Subcutaneous abdominal adipose tissue (tissue), 5 donors: ENCODE data around the gene CD99L2.

ENCODE experiments used
- H3K27ac ChIP-seq: one replicate; pipeline ENCODE4 v1.7.0; 2013; ENCODE audit warnings: low read depth, mild to moderate bottlenecking, inconsistent platforms, low read length, moderate library complexity
- H3K27me3 ChIP-seq, 5 donors: one replicate each; pipeline ENCODE4 v1.7.0; 2013; ENCODE audit warnings: low read length in 5 of 5, inconsistent platforms in 1 of 5; ENCODE audit not compliant: control insufficient read depth in 5 of 5, insufficient read depth in 4 of 5
- H3K36me3 ChIP-seq, 5 donors: one replicate each; pipeline ENCODE4 v1.7.0; 2013; ENCODE audit warnings: low read length in 5 of 5; ENCODE audit not compliant: control insufficient read depth in 5 of 5, insufficient read depth in 5 of 5
- H3K4me1 ChIP-seq, 5 donors: one replicate each; pipeline ENCODE4 v1.7.0; 2013; ENCODE audit warnings: low read length in 5 of 5, mild to moderate bottlenecking in 3 of 5, moderate library complexity in 1 of 5; ENCODE audit not compliant: control insufficient read depth in 5 of 5, insufficient read depth in 5 of 5
- H3K4me3 ChIP-seq, 5 donors: one replicate each; pipeline ENCODE4 v1.7.0; 2013; ENCODE audit warnings: low read length in 5 of 5, low read depth in 1 of 5
- H3K9ac ChIP-seq, 5 donors: one replicate each; pipeline ENCODE4 v1.7.0; 2013; ENCODE audit warnings: low read length in 5 of 5, mild to moderate bottlenecking in 4 of 5, moderate library complexity in 3 of 5
- H3K9me3 ChIP-seq, 5 donors: one replicate each; pipeline ENCODE4 v1.7.0; 2013; ENCODE audit warnings: low read length in 5 of 5; ENCODE audit not compliant: control insufficient read depth in 5 of 5
- donor health status: healthy.
- donor health status: healthy.
- donor health status: healthy.
- donor health status: healthy.
- donor health status: healthy.

The CD99L2 gene

DNA sequence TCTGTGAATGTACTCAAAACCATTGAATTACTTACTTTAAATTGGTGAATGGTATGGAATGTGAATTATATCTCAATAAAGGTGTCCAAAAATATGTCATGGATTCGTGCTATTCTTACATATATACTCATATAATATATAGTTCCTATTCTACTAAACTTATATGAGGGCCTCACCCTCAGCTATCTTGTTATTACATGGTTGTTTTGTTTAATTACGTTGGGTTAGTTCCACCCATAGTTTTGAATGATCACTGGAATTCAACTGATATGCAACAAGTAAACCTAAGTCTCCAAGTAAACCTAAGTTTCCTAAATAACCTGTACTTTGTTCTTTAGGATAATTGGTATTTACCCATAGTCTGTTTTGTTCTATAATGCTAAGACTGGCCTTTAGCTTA, 30.6 kb upstream of the CD99L2 start:
- Histone ChIP-seq H3K4me1 (no peaks in the 10 kb centered on the region), H3K27me3 (peaks cover 0 to 4% (median 0%) of the 10 kb centered on the region in 5 donors), H3K9ac (no peak overlapping the region), H3K36me3 (no peaks in the 10 kb centered on the region), H3K9me3 (peaks cover 0 to 5% (median 0%) of the 10 kb centered on the region in 5 donors), H3K27ac (no peak overlapping the region), H3K4me3 (no peak overlapping the region)

DNA sequence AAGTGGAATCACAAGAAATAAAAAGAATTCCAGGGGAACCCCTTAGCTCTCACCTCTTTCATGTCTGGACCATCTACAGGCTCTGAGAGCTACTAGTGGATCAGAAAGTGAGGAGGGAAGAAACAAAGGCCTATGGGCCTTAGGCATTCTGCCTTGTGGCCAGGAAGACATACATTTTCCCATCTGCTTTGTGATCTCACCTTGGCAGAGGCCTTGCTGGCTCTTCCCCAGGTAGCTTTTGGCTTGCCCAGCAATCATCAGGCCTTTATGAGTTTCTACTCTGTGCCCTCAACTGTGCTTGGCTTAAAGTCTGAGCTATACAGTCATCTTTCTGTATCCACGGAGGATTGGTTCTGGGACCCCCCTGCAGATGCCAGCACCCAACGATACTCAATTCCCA, 28.3 kb upstream of the CD99L2 start:
- H3K9ac ChIP-seq, result no peak overlapping the region
- no peak overlapping the region for H3K27ac ChIP-seq
- H3K4me3 ChIP-seq, result no peak overlapping the region
- no peaks in the 10 kb centered on the region for H3K36me3 ChIP-seq
- peaks cover 0 to 3% (median 0%) of the 10 kb centered on the region in 5 donors for H3K27me3 ChIP-seq
- peaks cover 0 to 10% (median 4%) of the 10 kb centered on the region in 5 donors for H3K9me3 ChIP-seq
- no peaks in the 10 kb centered on the region for H3K4me1 ChIP-seq

DNA sequence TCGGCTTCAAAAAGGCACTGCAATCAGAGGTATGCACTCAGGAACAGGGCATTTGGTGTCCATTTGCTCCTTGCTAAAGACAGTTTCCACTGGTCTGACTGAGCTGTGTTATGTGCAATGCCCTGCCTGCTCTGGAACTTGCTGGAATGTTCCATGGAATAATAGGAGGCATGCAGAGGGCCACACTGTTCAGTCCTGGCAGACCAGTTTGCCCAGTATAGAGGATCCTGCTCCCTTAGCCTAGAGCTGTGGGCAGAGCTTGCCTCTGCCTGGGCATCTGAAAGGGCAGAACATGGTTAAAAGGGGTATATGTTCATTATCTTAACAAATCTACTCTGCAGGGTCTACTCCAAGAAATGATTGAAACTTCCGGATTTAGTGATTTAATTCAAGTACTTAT, 27.8 kb upstream of the CD99L2 start:
- H3K27ac ChIP-seq, result no peak overlapping the region

DNA sequence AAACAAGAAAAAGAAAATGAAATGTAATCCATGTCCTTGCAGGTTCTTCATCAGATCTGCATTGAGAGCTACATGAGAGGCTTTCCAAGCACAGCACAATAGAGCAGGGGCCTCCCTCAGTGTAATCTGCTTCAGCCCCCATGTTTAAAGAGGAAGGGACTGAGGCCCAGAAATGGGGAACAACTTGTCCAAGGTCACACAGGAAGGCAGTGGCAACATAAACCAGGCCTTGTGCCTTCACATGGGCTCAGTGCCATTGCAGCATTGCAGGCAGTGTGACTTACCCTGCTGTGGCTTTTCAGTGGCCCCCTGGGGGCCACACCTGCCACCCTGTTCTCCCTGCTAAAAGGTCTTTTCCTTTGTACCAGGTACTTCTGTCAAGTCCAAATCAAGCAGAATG, 20.9 kb upstream of the CD99L2 start:
- no peaks in the 10 kb centered on the region for H3K4me1 ChIP-seq
- no peak overlapping the region for H3K9ac ChIP-seq
- no peaks in the 10 kb centered on the region for H3K27me3 ChIP-seq

More for the DNA sequence above, 27.8 kb upstream of the CD99L2 start:
- no peak overlapping the region for H3K9ac ChIP-seq
- H3K9me3 ChIP-seq, result peaks cover 0 to 10% (median 4%) of the 10 kb centered on the region in 5 donors
- no peaks in the 10 kb centered on the region for H3K36me3 ChIP-seq
- H3K4me1 ChIP-seq, result no peaks in the 10 kb centered on the region
- H3K27me3 ChIP-seq, result peaks cover 0 to 3% (median 0%) of the 10 kb centered on the region in 5 donors
- H3K4me3 ChIP-seq, result no peak overlapping the region

DNA sequence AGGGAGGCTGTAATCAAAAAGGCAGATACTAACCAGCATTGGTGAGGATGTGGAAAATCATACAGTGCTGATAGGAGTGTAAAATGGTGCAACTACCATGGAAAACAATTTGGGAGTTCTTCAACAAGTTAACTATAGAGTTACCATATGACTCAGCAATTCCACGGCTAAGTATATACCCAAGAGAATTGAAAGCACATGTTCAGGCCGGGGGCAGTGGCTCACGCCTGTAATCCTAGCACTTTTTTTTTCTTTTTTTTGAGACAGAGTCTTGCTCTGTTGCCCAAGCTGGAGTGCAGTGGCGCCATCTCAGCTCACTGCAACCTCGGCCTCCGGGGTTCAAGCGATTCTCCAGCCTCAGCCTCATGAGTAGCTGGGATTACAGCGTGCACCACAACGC, 15.0 kb upstream of the CD99L2 start:
- Histone ChIP-seq H3K27ac (no peak overlapping the region), H3K9me3 (no peaks in the 10 kb centered on the region), H3K4me1 (no peaks in the 10 kb centered on the region), H3K4me3 (no peak overlapping the region), H3K9ac (no peak overlapping the region), H3K36me3 (no peaks in the 10 kb centered on the region), H3K27me3 (peaks cover 0 to 3% (median 0%) of the 10 kb centered on the region in 5 donors)

More for the DNA sequence above, 20.9 kb upstream of the CD99L2 start:
- Histone ChIP-seq H3K36me3 (no peaks in the 10 kb centered on the region), H3K4me3 (no peak overlapping the region), H3K27ac (no peak overlapping the region), H3K9me3 (peaks cover 0 to 10% (median 4%) of the 10 kb centered on the region in 5 donors)

DNA sequence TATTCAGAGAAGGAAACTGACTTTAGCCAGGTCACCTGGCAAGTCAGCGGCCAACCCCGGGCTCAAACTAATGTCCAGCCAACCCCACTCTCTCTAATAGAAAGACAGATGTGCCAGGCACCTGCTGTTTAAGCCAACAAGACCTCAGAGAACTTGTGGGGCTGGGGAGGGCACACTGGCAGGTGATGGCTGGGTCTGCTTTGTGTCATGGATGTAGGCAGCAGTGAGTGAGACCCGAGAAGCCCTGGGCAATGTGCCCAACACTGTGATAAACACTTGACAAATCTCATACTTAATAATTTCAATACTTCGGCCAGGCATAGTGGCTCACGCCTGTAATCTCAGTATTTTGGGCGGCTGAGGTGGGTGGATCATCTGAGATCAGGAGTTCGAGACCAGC, 9.0 kb upstream of the CD99L2 start:
- H3K9me3 ChIP-seq, result no peaks in the 10 kb centered on the region
- no peak overlapping the region for H3K27ac ChIP-seq
- H3K4me3 ChIP-seq, result no peak overlapping the region
- H3K4me1 ChIP-seq, result no peaks in the 10 kb centered on the region
- no peaks in the 10 kb centered on the region for H3K36me3 ChIP-seq
- no peak overlapping the region for H3K9ac ChIP-seq
- H3K27me3 ChIP-seq, result peaks cover 0 to 7% (median 2%) of the 10 kb centered on the region in 5 donors

DNA sequence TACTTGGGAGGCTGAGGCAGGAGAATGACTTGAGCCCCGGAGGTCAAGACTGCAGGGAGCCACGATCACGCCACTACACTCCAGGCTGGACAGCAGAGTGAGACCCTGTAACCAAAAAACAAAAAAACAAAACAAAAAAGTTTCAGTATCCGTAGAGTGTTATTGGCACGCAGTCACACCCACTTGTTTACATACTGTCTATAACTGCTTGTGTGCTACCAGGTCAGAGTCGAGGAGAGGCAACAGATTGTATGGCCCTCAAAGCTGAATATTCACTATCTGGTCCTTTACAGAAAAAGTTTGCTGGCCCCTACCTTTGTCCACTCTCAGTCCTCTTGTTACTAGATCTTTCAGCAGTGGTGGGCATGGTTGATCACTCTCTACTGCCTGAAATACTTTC, 8.2 kb upstream of the CD99L2 start:
- H3K27me3 ChIP-seq, result peaks cover 0 to 10% (median 3%) of the 10 kb centered on the region in 5 donors
- no peak overlapping the region for H3K27ac ChIP-seq
- H3K9ac ChIP-seq, result no peak overlapping the region
- H3K4me1 ChIP-seq, result no peaks in the 10 kb centered on the region
- H3K4me3 ChIP-seq, result no peak overlapping the region
- no peaks in the 10 kb centered on the region for H3K9me3 ChIP-seq
- H3K36me3 ChIP-seq, result no peaks in the 10 kb centered on the region

DNA sequence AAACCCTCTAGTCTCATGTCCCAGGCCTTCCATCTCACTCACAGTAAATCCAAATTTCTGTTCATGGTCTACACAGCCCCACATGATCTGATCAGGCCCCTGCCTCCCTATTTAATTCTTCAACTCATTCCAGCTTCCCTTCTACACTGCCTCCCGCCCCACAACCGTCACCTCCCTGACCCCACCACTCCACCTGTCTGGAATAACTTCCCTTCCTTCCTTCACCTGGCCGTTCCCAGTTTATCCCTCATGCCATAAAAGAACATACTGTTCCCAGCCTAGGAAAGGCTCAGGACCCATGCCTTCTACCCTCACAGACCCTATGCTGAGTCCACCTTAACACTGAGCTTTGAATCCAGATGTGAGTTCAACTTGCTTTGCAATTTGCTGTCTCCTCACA, 6.8 kb upstream of the CD99L2 start:
- H3K27ac ChIP-seq, result no peak overlapping the region
- no peaks in the 10 kb centered on the region for H3K4me1 ChIP-seq
- H3K4me3 ChIP-seq, result no peak overlapping the region
- no peak overlapping the region for H3K9ac ChIP-seq
- peaks cover 0 to 10% (median 3%) of the 10 kb centered on the region in 5 donors for H3K27me3 ChIP-seq
- no peaks in the 10 kb centered on the region for H3K9me3 ChIP-seq
- no peaks in the 10 kb centered on the region for H3K36me3 ChIP-seq

DNA sequence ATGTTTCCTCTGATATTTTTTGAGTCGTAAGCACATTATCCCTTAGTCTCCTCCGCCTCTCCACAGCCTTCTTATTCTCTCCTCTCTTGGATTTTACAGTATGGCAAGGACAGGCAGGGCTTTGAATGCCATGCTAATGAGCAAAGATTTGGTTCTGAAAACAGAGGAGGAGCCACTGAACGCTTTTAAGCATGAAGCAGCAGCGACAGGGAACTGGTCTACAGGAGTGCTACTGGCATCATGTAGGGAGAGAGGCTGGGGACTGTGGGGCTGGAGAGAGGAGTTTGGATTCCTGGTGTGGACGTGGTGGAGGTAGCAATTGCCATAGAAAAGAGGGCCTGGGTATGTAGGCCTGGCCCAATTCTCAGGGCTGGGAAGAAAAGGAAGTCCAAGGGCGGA, 4.6 kb upstream of the CD99L2 start:
- Histone ChIP-seq H3K4me1 (peaks cover 0 to 6% (median 3%) of the 10 kb centered on the region in 5 donors), H3K4me3 (no peak overlapping the region), H3K9ac (no peak overlapping the region), H3K27me3 (peaks cover 0 to 14% (median 3%) of the 10 kb centered on the region in 5 donors), H3K9me3 (no peaks in the 10 kb centered on the region), H3K27ac (no peak overlapping the region), H3K36me3 (no peaks in the 10 kb centered on the region)

DNA sequence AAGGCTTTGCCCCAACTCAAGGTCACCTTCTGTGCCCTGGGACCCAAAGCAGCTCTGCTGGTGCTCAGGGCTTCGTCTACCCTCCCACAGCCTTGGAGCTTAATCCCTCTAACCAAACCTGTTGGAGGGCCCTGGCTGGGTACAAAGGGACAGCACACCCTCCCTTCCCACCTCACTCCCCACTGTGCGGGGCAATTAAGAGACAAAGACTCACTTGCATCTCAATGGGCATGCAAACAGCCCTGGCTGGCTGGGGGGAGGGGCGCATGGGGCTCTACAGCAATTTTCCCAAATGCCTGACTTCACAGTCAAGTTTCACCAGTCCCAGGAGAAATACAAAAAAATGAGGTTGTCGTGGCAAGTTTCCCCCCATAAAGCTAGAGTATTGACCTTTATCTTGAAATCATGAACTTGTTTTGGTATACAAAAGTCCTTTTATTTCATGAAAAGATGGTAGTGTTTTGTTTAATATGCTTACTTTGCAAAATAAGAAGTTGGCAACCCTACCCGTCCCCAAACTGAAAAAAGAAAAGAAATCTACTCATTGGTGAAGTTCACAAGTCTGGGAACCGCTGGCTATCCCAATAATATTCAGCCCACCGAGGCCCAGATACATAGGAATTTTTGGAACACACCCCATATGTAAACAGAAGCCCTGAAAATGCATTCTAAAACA, 4.1 kb upstream of the CD99L2 start:
- no peak overlapping the region for H3K9ac ChIP-seq
- H3K27me3 ChIP-seq, result peaks cover 0 to 14% (median 3%) of the 10 kb centered on the region in 5 donors
- no peak overlapping the region for H3K4me3 ChIP-seq
- no peak overlapping the region for H3K27ac ChIP-seq
- peaks cover 0 to 11% (median 4%) of the 10 kb centered on the region in 5 donors for H3K4me1 ChIP-seq
- H3K36me3 ChIP-seq, result no peaks in the 10 kb centered on the region
- H3K9me3 ChIP-seq, result no peaks in the 10 kb centered on the region
